ENCODE results near the gene JPH4. TPM values are rescaled to one million over a fixed set of nuclear protein-coding genes. Genes with fewer than 3 reads are reported as not detected.

Gene JPH4
- total RNA-seq, 6 experiments from 2014 or later: 0.07 to 0.20 (median 0.19) TPM; not detected in 3

DNA sequence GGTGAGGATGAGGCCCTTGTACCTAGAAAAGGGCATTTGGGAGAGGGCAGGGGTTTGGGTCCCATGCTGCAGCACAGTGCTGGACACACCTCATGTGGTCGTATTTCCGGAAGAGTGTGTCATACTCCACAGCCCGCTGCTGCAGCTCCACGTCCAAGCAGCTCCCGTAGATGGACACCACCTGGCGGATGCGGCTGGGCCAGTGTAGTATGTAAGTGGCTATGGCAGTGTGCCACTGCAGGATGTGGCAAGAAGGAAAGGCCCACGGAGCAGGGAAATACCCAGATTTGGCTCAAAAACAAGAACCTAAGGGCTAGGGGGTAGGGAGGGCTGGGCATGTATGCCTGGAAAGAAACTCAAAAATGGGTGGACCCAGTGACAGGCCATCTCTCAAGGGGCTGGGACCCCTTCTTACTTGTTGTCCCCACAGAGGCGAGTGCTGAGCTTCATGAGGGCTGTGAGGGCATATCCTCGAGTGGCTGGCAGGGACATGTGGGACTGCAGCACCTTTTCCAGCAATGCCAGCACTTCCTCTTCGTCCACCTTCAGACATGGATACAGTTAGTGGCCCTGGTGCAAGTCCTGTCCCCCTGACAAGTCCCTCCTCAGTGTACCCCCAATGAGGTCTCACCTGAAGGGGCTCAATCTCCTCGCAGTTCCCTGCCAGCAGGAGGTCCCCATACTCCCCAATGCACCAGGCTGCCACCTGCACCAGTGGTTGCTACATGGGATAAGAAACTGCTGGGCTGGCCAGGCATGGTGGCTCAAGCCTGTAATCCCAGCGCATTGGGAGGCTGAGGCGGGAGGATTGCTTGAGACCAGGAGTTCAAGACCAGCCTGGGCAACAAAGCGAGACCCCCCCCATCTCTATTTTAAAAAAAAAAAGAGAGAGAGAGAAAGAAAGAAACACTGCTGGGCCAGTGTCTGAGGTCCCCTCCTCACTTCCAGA, 16.4 kb downstream of the JPH4 start:
- H3K27me3 ChIP-seq: no peaks in the 10 kb centered on the region
- intact Hi-C loops (cut with DNase I): loop anchor here (2.0 to 5.0 kb wide), 2 partner anchors 85 kb away; no protein-coding TSS in a partner anchor
- H3K27ac ChIP-seq: no peak overlapping the region
- 72% methylated on average over 8 of the region's 15 CpGs for WGBS (ENCODE audit: insufficient coverage, low coverage, low lambda C conversion rate, missing lambda C conversion rate)
- no peak overlapping the region for H3K4me3 ChIP-seq
- TF ChIP-seq POLR2A (IDR thresholded peaks at IDR 0.05): no peak
- TF ChIP-seq, protein P1, sequence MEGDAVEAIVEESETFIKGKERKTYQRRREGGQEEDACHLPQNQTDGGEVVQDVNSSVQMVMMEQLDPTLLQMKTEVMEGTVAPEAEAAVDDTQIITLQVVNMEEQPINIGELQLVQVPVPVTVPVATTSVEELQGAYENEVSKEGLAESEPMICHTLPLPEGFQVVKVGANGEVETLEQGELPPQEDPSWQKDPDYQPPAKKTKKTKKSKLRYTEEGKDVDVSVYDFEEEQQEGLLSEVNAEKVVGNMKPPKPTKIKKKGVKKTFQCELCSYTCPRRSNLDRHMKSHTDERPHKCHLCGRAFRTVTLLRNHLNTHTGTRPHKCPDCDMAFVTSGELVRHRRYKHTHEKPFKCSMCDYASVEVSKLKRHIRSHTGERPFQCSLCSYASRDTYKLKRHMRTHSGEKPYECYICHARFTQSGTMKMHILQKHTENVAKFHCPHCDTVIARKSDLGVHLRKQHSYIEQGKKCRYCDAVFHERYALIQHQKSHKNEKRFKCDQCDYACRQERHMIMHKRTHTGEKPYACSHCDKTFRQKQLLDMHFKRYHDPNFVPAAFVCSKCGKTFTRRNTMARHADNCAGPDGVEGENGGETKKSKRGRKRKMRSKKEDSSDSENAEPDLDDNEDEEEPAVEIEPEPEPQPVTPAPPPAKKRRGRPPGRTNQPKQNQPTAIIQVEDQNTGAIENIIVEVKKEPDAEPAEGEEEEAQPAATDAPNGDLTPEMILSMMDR (IDR thresholded peaks at IDR 0.05): no peak
- H3K4me1 ChIP-seq: peaks cover 0 to 22% (median 5%) of the 10 kb centered on the region in 4 donors
- ATAC-seq (no peak), DNase-seq (no peak)
- peaks cover 0 to 18% (median 0%) of the 10 kb centered on the region in 4 donors for H3K36me3 ChIP-seq
- no peaks in the 10 kb centered on the region for H3K9me3 ChIP-seq

DNA sequence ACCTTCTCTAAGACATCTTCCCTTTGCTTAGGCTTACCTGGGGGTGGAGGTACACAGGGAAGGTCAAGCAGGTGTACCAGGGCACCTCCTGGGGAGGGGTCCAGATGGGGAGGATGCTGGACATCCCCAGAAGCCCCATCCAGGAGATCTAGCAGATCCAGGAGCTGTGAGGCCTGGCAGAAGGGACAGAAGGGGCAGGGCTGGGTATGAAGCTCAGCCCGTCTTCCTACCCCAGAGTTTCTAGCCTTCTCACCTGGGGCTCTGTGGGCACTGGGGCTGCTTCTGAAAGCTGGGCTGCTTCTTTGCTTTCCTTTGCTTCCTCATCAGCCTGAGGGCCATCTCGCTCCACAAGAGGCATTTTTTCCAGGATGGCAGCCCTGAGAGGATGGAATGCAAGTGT, 17.3 kb downstream of the JPH4 start:
- Histone ChIP-seq H3K27me3 (no peaks in the 10 kb centered on the region), H3K4me3 (no peak overlapping the region), H3K27ac (no peak overlapping the region), H3K4me1 (peaks cover 0 to 25% (median 7%) of the 10 kb centered on the region in 4 donors), H3K9me3 (no peaks in the 10 kb centered on the region), H3K36me3 (peaks cover 0 to 18% (median 0%) of the 10 kb centered on the region in 4 donors)
- 78% methylated on average over 1 of the region's 2 CpGs for WGBS (ENCODE audit: insufficient coverage, low coverage, low lambda C conversion rate, missing lambda C conversion rate)
- intact Hi-C loops (cut with DNase I): loop anchor here in 1 of 2 donors (5.0 kb wide), 1 partner anchor 84 kb away; no protein-coding TSS in a partner anchor
- ATAC-seq (no peak), DNase-seq (no peak)
- TF ChIP-seq, protein P1 (IDR thresholded peaks at IDR 0.05): no peak
- no peak for TF ChIP-seq POLR2A (IDR thresholded peaks at IDR 0.05)

DNA sequence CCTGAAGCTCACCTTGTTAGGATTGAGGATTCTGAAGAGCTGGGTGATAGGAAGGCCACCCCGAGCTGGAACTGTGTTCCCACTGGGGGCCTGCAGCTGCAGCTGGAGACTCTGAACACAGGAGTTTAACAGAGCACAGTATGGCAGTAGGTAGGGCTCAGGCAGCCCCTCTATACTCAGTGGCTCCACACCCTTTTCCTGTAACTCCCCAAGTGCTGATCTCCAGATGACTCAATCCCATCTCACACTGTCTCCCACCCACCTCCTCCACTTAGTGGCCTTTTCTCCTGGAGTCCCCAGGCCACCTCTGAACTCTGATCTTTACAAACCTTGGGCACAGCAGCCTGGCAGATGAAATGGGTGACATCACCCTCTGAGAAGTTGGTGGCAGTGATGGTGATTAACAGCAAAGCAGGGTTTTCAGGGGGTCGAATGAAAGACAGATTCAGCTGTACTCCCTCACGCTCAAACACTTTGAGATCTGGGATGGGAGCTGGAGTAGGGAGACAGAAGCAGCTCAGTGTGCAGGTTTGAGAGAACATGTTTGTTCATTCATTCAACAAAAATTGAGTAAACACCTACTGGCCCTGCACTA, 18.6 kb downstream of the JPH4 start:
- peaks cover 0 to 18% (median 0%) of the 10 kb centered on the region in 4 donors for H3K36me3 ChIP-seq
- 72% methylated on average over 2 of the region's 3 CpGs for WGBS (ENCODE audit: insufficient coverage, low coverage, low lambda C conversion rate, missing lambda C conversion rate)
- ATAC-seq: no peak

More for the DNA sequence above, 18.6 kb downstream of the JPH4 start:
- Histone ChIP-seq H3K27ac (no peak overlapping the region), H3K27me3 (no peaks in the 10 kb centered on the region), H3K4me3 (no peak overlapping the region), H3K4me1 (peaks cover 0 to 25% (median 7%) of the 10 kb centered on the region in 4 donors), H3K9me3 (no peaks in the 10 kb centered on the region)
- intact Hi-C loops (cut with DNase I): loop anchor here in 1 of 2 donors (5.0 kb wide), 1 partner anchor 83 kb away; no protein-coding TSS in a partner anchor
- DNase-seq: no peak
- no peak for TF ChIP-seq POLR2A (IDR thresholded peaks at IDR 0.05)
- TF ChIP-seq, protein P1 (IDR thresholded peaks at IDR 0.05): no peak
